Adrenal gland (tissue), 5 donors: Measurements from ENCODE around the gene RPS24.

ENCODE experiments used
- CTCF ChIP-seq, 6 experiments: fragments of 450-650 bp in 4 of 6; fragments of 200-600 bp in 2 of 6; sonication (generic) in 1 of 6; IDR thresholded peaks; 1 replicate in 5 of 6; 2 replicates in 1 of 6; pipeline versions ENCODE4 v1.5.1 to v1.8.0; 2016 to 2021; ENCODE audit warnings: antibody characterized with exemption in 6 of 6, mild to moderate bottlenecking in 2 of 6, moderate library complexity in 1 of 6
- POLR2A ChIP-seq, 2 donors: fragments of 450-650 bp; IDR thresholded peaks; one replicate each; pipeline ENCODE4 v1.6.1; 2017; ENCODE audit warnings: antibody characterized with exemption in 2 of 2, mild to moderate bottlenecking in 2 of 2, moderate library complexity in 1 of 2
- donor health status: DM: no; HTN: no; CAD: no.

- TF ChIP-seq POLR2A (IDR thresholded peaks at IDR 0.05), result no peak
- no peak for TF ChIP-seq CTCF (IDR thresholded peaks at IDR 0.05)
These were observed 19.7 kb downstream of the RPS24 start for GRCh38 chr10:78053211-78053868.
